Measurements from ENCODE around the gene LRRC8C.

- TF ChIP-seq CTCF (IDR thresholded peaks at IDR 0.05; ENCODE audit: borderline replicate concordance, extremely low read depth, low read length, poor library complexity, severe bottlenecking) = no peak
- TF ChIP-seq EZH2 (IDR thresholded peaks at IDR 0.05; ENCODE audit: borderline replicate concordance, low read depth, low read length, severe bottlenecking) = no peak
Observed at GRCh38 chr1:89635825-89636815, 3.2 kb downstream of the LRRC8C start.
